Activated CD4-positive, alpha-beta T cell treated with anti-CD3 and anti-CD28 coated beads, Interleukin-2, amount 50 U/mL, for 24 hours (primary cell): Measurements from ENCODE around the gene MED12L.
A peak's percentile ranks its signal among the peaks of the same experiment; 100 is the strongest.

ENCODE experiments used
- DNase-seq, 2 donors: peaks; one replicate each; pipeline ENCODE4 v3.0.0-alpha.2; 2020; ENCODE audit warnings: low read depth in 1 of 2, low spot score in 1 of 2

The MED12L gene

DNA sequence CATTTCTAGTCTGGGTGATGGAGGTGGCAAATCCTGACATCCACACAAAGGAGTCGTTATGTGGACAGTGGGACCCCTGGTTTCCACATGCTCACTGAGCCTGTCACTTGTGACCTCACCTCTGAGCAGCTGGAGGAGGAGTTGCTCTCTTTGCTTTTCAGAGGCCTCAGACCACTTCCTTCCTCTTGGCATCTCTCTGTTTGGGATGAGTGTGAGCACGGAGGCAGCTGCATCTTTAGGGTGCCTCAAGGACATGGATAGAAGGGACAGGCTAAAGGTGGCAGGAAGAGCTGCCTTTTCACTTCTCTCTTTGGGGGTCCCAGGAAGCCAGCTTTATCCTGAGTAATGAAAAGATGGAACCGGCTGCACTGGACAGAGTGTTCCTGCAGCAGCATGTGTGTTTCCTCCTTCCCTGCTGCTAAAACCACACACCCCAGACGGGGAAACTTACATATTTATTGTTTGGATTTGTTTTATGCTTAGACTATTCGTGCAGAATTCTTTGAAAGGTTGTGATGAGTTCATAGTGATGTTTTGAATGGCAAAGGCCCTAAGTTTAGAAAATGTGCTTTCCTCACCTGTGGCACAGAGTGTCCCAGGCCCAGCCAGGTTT is 85.8 kb downstream of the MED12L start:
- peak in 1 of 2 donors; percentile 20 for DNase-seq

- no peak for DNase-seq
These were observed 88.9 kb downstream of the MED12L start for GRCh38 chr3:151174351-151174750.

GRCh38 chr3:151175952-151176351 is 90.5 kb downstream of the MED12L start:
- no peak for DNase-seq

DNA sequence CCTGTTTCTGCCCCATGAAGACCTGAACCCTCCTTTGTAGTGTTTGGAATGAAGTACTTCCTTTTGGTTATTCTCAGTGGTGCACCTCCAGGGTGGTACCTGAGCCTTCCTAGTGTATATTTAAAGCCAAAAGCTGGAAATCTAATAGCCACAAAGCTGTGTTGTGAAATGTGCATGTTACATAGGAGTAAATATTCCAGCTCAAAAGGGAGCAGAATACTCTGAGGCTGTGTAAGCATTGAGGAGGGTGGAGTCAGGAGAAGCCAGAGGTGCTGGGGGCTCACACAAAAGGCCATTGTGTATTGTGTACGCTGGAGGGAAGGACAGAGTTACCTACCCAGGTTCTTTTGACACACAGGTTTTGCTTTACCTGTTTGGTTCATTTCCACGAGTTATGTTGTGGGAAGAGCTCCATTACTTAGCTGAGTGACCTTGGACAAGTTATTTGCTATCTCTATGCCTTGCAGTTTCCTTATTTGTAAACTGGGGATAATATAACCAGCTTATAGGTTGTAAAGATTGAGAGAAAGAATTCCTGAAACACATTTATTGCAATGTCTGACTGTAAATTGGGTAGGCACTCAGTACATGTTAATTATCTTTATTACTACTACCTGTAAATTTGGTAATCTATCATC is 92.9 kb downstream of the MED12L start:
- DNase-seq = no peak

- no peak for DNase-seq
These were observed 97.0 kb downstream of the MED12L start for GRCh38 chr3:151182349-151183079.

GRCh38 chr3:151183265-151183671 is 97.8 kb downstream of the MED12L start:
- no peak for DNase-seq

DNA sequence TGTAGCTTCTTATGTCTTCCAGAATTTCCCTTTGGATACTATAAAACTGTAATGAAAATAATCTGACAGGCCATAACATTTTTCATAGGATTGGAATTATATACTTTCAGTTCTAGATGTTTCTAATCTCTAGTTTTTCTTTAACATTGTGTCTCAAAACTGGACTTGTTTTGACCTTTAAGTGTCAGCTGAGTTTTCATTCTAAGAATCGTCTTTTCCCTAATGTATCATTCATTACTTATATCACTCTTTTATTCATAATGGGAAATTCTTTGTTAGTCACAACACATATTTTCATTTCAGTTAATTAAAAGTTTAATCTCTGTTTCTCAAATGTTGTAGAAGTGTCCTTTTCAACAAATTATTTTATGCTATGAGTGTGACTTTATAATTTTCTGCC is 105.6 kb downstream of the MED12L start:
- DNase-seq = no peak

- no peak for DNase-seq
These were observed 107.1 kb downstream of the MED12L start for GRCh38 chr3:151192545-151192944.

- no peak for DNase-seq
These were observed 110.4 kb downstream of the MED12L start for GRCh38 chr3:151195826-151196225.

- no peak for DNase-seq
These were observed 111.0 kb downstream of the MED12L start for GRCh38 chr3:151196434-151196833.

DNA sequence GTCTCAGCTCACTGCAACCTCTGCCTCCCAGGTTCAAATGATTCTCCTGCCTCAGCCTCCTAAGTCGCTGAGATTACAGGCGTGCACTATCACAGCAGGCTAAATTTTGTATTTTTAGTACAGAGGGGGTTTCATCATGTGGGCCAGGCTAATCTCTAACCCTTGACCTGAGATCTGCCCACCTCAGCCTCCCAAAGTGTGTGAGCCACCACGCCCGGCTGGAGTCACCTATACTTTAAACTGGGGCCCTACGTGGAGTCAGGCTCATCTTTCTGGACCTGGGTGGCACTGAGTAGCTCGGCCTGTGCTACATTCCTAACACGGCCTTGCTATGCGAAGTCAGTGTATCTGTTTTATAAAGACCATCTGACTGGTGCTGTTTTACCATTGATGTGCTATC is 111.8 kb downstream of the MED12L start:
- DNase-seq = no peak

DNA sequence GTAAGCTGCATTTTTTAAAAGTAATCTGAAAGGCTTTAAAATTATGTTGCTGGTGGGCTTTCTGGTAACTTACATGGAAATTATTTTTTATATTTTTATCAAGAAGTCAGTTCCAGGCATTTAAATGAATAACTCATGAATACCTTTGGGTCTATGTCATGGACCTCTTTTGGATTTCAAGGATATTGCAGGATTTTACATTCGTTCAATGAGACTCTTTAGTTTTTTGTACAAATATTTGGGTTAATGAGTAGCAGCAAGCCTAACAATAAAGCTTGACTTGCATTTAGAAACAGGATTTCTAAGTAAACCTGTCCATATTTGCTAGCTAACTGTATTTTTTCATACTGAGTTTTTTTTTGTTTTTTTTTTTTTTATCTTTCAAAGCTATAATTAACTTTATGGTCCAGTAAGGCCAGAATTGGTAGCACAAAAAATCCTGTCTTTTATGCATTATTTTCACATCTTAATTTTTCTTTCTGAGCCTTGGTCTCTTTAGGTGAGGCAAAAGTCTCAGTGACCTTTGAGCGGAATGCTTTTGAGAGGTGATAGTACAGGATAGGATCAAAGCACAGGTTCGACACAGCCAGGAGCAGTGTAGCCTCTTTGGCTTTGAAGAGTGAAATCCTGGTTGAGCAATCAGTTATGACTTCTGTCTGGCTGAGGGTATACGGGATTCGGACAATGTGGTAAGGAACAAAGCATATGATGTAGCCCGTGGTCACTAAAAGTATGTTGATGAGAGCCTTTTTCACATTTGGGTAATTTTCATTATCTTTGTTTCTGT is 112.7 kb downstream of the MED12L start:
- no peak for DNase-seq

- no peak for DNase-seq
These were observed 113.4 kb downstream of the MED12L start for GRCh38 chr3:151198849-151199248.

DNA sequence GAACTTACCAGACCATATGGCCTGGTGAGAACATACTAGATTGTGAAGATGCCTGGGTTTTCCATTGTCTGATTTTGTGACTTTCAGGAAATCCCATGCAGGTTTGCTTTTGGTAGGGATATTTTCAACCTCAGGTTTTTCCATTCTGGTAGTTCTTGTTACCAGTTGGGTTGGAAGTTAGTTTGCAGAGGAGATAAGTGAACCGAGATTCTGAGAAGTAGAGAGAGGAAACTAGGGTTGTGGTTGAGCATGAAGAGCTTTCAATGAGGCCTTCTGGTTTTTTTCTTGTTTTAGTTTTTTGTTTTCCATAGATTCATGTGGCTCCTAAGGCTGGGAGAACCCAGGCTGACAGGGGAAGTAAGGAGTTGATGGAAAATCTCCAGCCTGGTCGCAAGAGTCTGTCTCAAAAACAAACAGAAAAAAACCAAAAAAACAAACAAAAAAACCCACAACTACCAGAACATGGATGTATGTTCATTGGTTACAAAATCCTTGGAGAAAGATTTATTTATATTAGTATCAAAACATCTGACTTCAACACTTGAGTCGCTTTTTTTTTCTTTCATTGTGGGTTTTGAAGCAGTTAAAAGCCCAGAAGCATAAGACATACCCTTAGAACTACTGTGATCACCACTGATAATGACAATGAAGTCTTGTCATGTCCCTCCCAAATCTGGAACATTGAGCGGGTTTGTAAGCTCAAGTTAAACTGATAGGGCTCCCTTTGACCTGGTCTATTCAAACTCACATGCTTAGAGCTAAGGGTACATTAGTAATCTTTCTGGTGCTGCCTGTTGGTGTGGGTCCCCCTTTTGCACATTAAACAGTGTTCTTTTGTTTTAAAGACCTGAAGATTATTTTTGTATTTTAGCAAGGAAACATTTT is 114.3 kb downstream of the MED12L start:
- DNase-seq = no peak

- no peak for DNase-seq
These were observed 115.1 kb downstream of the MED12L start for GRCh38 chr3:151200586-151200985.

DNA sequence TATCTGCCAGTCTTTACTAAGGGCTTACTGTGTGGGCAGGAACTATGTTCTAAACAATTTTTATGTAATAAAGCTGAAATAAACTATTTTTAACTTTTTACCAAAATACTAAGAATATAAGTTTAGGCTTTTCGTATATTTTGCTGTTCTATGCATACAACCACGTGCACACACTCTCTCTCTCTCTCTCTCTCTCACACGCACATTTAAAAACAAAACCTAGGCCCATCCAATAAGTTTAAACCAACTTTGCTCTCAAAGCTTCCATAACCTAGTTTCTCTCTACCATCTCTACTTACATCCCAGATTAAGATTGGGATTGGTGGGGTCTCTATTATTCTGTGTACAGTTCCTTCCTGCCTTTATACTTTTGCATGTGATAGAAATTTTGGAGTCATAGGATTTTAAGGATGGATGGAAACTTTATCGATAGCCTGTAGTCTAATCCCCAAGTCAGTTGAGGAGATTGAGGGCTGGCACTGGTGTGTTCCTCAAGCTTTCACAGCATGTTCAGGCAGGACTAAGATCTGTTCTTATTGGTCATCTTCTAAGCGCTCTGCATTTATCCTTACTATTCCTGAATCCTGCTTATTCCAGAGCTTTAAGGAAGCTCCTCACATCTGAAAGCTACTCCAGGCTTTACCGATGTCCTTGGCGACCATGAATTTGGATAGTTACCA is 115.7 kb downstream of the MED12L start:
- DNase-seq = no peak

- peak in 1 of 2 donors; percentile 72 for DNase-seq
These were observed 117.6 kb downstream of the MED12L start, which contains the start of gene GPR171 for GRCh38 chr3:151203051-151203420. Gene GPR171 (minus strand): TSS chr3:151203216. CDS start chr3:151199386, 3,830 bp downstream.

GRCh38 chr3:151204530-151205402 is 119.3 kb downstream of the MED12L start:
- DNase-seq = no peak

DNA sequence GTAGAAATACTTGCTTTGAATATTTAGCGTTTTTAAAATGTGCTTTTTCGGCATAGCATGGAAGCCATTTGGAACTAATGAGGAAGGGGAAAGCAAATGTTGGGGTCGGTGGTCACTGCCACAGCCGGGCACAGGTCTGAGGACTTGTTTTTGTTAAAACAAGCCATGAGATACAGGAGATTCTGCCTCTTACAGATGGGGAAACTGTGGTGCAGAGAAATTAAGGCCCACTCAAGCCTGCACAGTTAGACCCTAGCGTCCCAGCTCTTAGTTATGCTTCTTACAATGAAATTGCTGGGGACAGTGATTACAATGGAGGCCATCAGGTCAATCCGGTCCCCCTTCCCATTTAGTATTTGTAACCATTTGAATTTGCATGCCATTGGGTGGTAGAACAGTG is 120.0 kb downstream of the MED12L start:
- DNase-seq = no peak
